Stimulated activated CD8-positive, alpha-beta memory T cell treated with anti-CD3 and anti-CD28 coated beads, Interleukin-12 subunit alpha, Interleukin-12 subunit beta, amount 100 ng/mL, for 24 hours (primary cell): ENCODE data around the gene CCDC78.

Source experiments
- DNase-seq: peaks from one replicate; pipeline ENCODE4 v3.0.0-alpha.2; 2020; ENCODE audit errors: extremely low read depth

The CCDC78 gene

GRCh38 chr16:678858-679813 lies 47.1 kb downstream of the CCDC78 start:
- DNase-seq: no peak

- DNase-seq: no peak
Measured at GRCh38 chr16:678209-678857, 47.9 kb downstream of the CCDC78 start.

GRCh38 chr16:677316-678190 lies 48.7 kb downstream of the CCDC78 start:
- no peak for DNase-seq

- DNase-seq: no peak
Measured at GRCh38 chr16:676913-677312, 49.3 kb downstream of the CCDC78 start.

GRCh38 chr16:676565-676902 lies 49.7 kb downstream of the CCDC78 start:
- DNase-seq: no peak

- DNase-seq: no peak
Measured at GRCh38 chr16:675884-676564, 50.2 kb downstream of the CCDC78 start.

- no peak for DNase-seq
Measured at GRCh38 chr16:674968-675883, 51.0 kb downstream of the CCDC78 start, which contains the start of gene RHBDL1. Gene RHBDL1, plus strand, starts transcription at chr16:675671. Its CDS starts 120 bp downstream, at chr16:675791.

GRCh38 chr16:674214-674881 lies 51.9 kb downstream of the CCDC78 start:
- DNase-seq: no peak

GRCh38 chr16:673399-673991 lies 52.7 kb downstream of the CCDC78 start:
- no peak for DNase-seq

- DNase-seq: no peak
Measured at GRCh38 chr16:672851-673250, 53.4 kb downstream of the CCDC78 start.
